Mucosa of descending colon (tissue), 3 donors: ENCODE data around the gene NKAIN2. TPM values are rescaled to one million over a fixed set of nuclear protein-coding genes. Genes with fewer than 3 reads are reported as not detected.

ENCODE experiments used
- ATAC-seq: fragments of 200-7000 bp; cut with Tn5 transposase; one replicate; pipeline ENCODE4 v1.9.1; 2020; ENCODE audit warnings: mild to moderate bottlenecking, moderate library complexity
- DNase-seq, 3 donors: peaks; one replicate each; pipeline ENCODE4 v3.0.0-alpha.2; 2020
- H3K36me3 ChIP-seq: fragments of 200-600 bp; one replicate; pipeline ENCODE4 v1.8.0; 2021; ENCODE audit warnings: low read depth, mild to moderate bottlenecking
- H3K4me1 ChIP-seq: fragments of 200-600 bp; one replicate; pipeline ENCODE4 v1.8.0; 2021; ENCODE audit warnings: low read depth, mild to moderate bottlenecking
- H3K4me3 ChIP-seq: fragments of 200-600 bp; one replicate; pipeline ENCODE4 v1.8.0; 2021; ENCODE audit warnings: mild to moderate bottlenecking
- H3K9me3 ChIP-seq: fragments of 200-600 bp; one replicate; pipeline ENCODE4 v1.8.0; 2021; ENCODE audit warnings: mild to moderate bottlenecking
- CTCF ChIP-seq: fragments of 200-600 bp; IDR thresholded peaks from one replicate; pipeline ENCODE4 v1.8.0; 2022; ENCODE audit warnings: antibody characterized with exemption, mild to moderate bottlenecking
- intact Hi-C, 2 donors: fragments of 100-400 bp; cut with DNase I in 1 of 2; cut with micrococcal nuclease in 1 of 2; formaldehyde crosslinking; loops; one replicate each; pipeline versions ENCODE4 v1.11.0 to v1.11.1; 2022; cut with DNase I, micrococcal nuclease
- total RNA-seq, 3 donors: library from RNA; stranded (reverse); fragmentation: NEBNext Ultra II Directional in 2 of 3; extraction: Animal tissue kit (Norgen Biotek cat#: 25700) in 2 of 3; gene quantifications; one replicate each; pipeline versions ENCODE4 v1.2.1 to v1.2.4, GENCODE V29; 2021 to 2023
- donor health status: DM: no; HTN: no; CAD: no; lungs with moderate emphysema.
- donor health status: DM: no; HTN: no; CAD: no.
- donor health status: DM: no; HTN: yes; CAD: no.

The NKAIN2 gene
- total RNA-seq, 3 donors from 2014 or later = 0.34 to 4.7 (median 0.69) TPM

GRCh38 chr6:124371974-124372475 lies 568.4 kb downstream of the NKAIN2 start:
- ATAC-seq = no peak
- Histone ChIP-seq H3K36me3 (no peaks in the 10 kb centered on the region), H3K4me3 (no peak overlapping the region), H3K4me1 (no peaks in the 10 kb centered on the region), H3K9me3 (no peaks in the 10 kb centered on the region)
- no peak for DNase-seq
- intact Hi-C loops = no loop called here
- no peak for TF ChIP-seq CTCF

- Histone ChIP-seq H3K36me3 (no peaks in the 10 kb centered on the region), H3K4me1 (no peaks in the 10 kb centered on the region), H3K9me3 (no peaks in the 10 kb centered on the region), H3K4me3 (no peak overlapping the region)
- DNase-seq (no peak), ATAC-seq (no peak)
- no peak for TF ChIP-seq CTCF
- intact Hi-C loops = no loop called here
Measured at GRCh38 chr6:124373386-124373785, 569.7 kb downstream of the NKAIN2 start.

GRCh38 chr6:124389127-124389526 lies 585.5 kb downstream of the NKAIN2 start:
- DNase-seq (no peak), ATAC-seq (no peak)
- H3K4me3 ChIP-seq = no peak overlapping the region
- no peaks in the 10 kb centered on the region for H3K36me3 ChIP-seq
- H3K9me3 ChIP-seq = no peaks in the 10 kb centered on the region
- intact Hi-C loops = no loop called here
- no peaks in the 10 kb centered on the region for H3K4me1 ChIP-seq
- TF ChIP-seq CTCF = no peak

- TF ChIP-seq CTCF = no peak
- no peaks in the 10 kb centered on the region for H3K9me3 ChIP-seq
- no peak for DNase-seq
- ATAC-seq = no peak
- no peaks in the 10 kb centered on the region for H3K4me1 ChIP-seq
- no peaks in the 10 kb centered on the region for H3K36me3 ChIP-seq
- no peak overlapping the region for H3K4me3 ChIP-seq
- intact Hi-C loops = no loop called here
Measured at GRCh38 chr6:124393536-124393935, 589.9 kb downstream of the NKAIN2 start.

- Histone ChIP-seq H3K9me3 (no peaks in the 10 kb centered on the region), H3K4me1 (no peaks in the 10 kb centered on the region), H3K36me3 (no peaks in the 10 kb centered on the region), H3K4me3 (no peak overlapping the region)
- no peak for ATAC-seq
- no peak for DNase-seq
- no peak for TF ChIP-seq CTCF
- intact Hi-C loops = no loop called here
Measured at GRCh38 chr6:124396361-124396760, 592.7 kb downstream of the NKAIN2 start.
